C4-2B (cell line): ENCODE data around the gene CAB39.

Source experiments
- H3K27ac ChIP-seq: fragments of 450-650 bp; 2 replicates; pipeline ENCODE4 v1.5.1; 2017
- CTCF ChIP-seq: fragments of 450-650 bp; conservative IDR thresholded peaks from 2 replicates; pipeline ENCODE4 v1.5.1; 2017; ENCODE audit warnings: mild to moderate bottlenecking
- ZFX ChIP-seq: fragments of 450-650 bp; IDR thresholded peaks from 2 replicates; pipeline ENCODE4 v1.6.1; 2017

CAB39 gene

GRCh38 chr2:230767862-230768388 is 55.3 kb downstream of the CAB39 start:
- no peak overlapping the region for H3K27ac ChIP-seq
- TF ChIP-seq ZFX (no peak), CTCF (no peak)

DNA sequence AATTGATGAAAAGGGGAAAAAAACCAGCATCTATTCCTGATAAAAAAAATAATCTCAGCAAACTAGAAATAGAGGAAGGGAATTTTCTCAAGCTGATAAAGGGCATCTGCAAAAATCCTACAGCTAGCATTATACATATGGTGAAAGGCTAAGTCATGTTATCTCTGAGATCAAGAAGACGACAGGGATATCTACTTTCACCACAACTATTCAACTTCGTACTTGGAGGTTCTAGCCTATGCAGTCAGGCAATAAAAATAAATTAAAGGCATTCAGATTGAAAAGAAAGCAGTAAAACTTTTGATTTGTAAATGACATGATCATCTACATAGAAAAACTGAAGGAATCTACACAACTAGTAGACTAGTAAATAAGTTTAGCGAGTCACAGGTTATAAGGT is 58.2 kb downstream of the CAB39 start:
- H3K27ac ChIP-seq: no peak overlapping the region
- no peak for TF ChIP-seq CTCF

GRCh38 chr2:230772156-230772555 is 59.5 kb downstream of the CAB39 start:
- TF ChIP-seq ZFX (no peak), CTCF (no peak)
- no peak overlapping the region for H3K27ac ChIP-seq

- TF ChIP-seq ZFX (no peak), CTCF (no peak)
- H3K27ac ChIP-seq: no peak overlapping the region
These were observed 60.6 kb downstream of the CAB39 start for GRCh38 chr2:230773039-230773773.

- TF ChIP-seq ZFX (no peak), CTCF (no peak)
- H3K27ac ChIP-seq: no peak overlapping the region
These were observed 61.8 kb downstream of the CAB39 start for GRCh38 chr2:230774348-230774951.

GRCh38 chr2:230775737-230776136 is 63.1 kb downstream of the CAB39 start:
- no peak overlapping the region for H3K27ac ChIP-seq

More at GRCh38 chr2:230775737-230776136, 63.1 kb downstream of the CAB39 start:
- TF ChIP-seq ZFX: no peak
- TF ChIP-seq CTCF: no peak
